Fibroblast of lung (primary cell): Measurements from ENCODE around the gene CH25H. TPM values are rescaled to one million over a fixed set of nuclear protein-coding genes. Genes with fewer than 3 reads are reported as not detected.

ENCODE experiments used
- DNase-seq, 2 donors: peaks; one replicate each; pipeline versions ENCODE4 v3.0.0 to v3.0.0-alpha.2; 2010; ENCODE audit warnings: low read depth in 2 of 2
- H2AFZ ChIP-seq: 2 replicates; pipeline ENCODE4 v1.5.1; 2012; ENCODE audit warnings: low read length, control low read depth, inconsistent platforms
- H3K27ac ChIP-seq: 2 replicates; pipeline ENCODE4 v1.5.1; 2011; ENCODE audit warnings: low read length, control low read depth; ENCODE audit not compliant: insufficient read depth
- H3K27me3 ChIP-seq: 2 replicates; pipeline ENCODE4 v1.5.1; 2011; ENCODE audit warnings: mild to moderate bottlenecking, low read length; ENCODE audit not compliant: control insufficient read depth, insufficient read depth
- H3K36me3 ChIP-seq: 2 replicates; pipeline ENCODE4 v1.5.1; 2011; ENCODE audit warnings: low read length; ENCODE audit not compliant: control insufficient read depth, insufficient read depth
- H3K4me1 ChIP-seq: 2 replicates; pipeline ENCODE4 v1.5.1; 2011; ENCODE audit warnings: low read length; ENCODE audit not compliant: control insufficient read depth, insufficient read depth; ENCODE audit errors: extremely low read depth
- H3K4me2 ChIP-seq: 2 replicates; pipeline ENCODE4 v1.5.1; 2011; ENCODE audit warnings: low read length, control low read depth; ENCODE audit not compliant: insufficient read depth; ENCODE audit errors: extremely low read depth
- H3K4me3 ChIP-seq, 4 experiments: fragments of 200-600 bp in 1 of 4; sonication (generic) in 1 of 4; replicated peaks in 1 of 4; 2 replicates each; pipeline ENCODE4 v1.5.1; 2011 to 2016; ENCODE audit warnings: low read length in 4 of 4, low read depth in 3 of 4, mild to moderate bottlenecking in 3 of 4, control low read depth in 2 of 4, inconsistent platforms in 1 of 4, mixed read lengths in 1 of 4; ENCODE audit not compliant: insufficient read depth in 1 of 4; ENCODE audit errors: control extremely low read depth in 1 of 4
- H3K79me2 ChIP-seq: 2 replicates; pipeline ENCODE4 v1.5.1; 2012; ENCODE audit warnings: mild to moderate bottlenecking, low read length, inconsistent platforms; ENCODE audit not compliant: control insufficient read depth, insufficient read depth
- H3K9ac ChIP-seq: 2 replicates; pipeline ENCODE4 v1.5.1; 2011; ENCODE audit warnings: mild to moderate bottlenecking, low read length, control low read depth; ENCODE audit not compliant: insufficient read depth
- H3K9me3 ChIP-seq: 2 replicates; pipeline ENCODE4 v1.5.1; 2012; ENCODE audit warnings: low read depth, low read length; ENCODE audit not compliant: control insufficient read depth, insufficient read depth
- H4K20me1 ChIP-seq: 2 replicates; pipeline ENCODE4 v1.5.1; 2011; ENCODE audit warnings: low read length; ENCODE audit not compliant: control insufficient read depth, insufficient read depth; ENCODE audit errors: extremely low read depth
- EZH2 ChIP-seq: IDR thresholded peaks from 2 replicates; pipeline ENCODE4 v1.5.1; 2012; ENCODE audit warnings: low read length, control low read depth, mild to moderate bottlenecking; ENCODE audit errors: missing control alignments
- polyA plus RNA-seq, 2 donors: library from polyadenylated mRNA; depleted of rRNA in 1 of 2; stranded (reverse) in 1 of 2; unstranded in 1 of 2; fragments of >200 nt; gene quantifications; 2 replicates each; pipeline ENCODE4 v1.2.1, GENCODE V29; 2011 to 2012; ENCODE audit warnings: missing spikeins in 1 of 2
- total RNA-seq: library from RNA; depleted of rRNA; stranded (reverse); fragments of >200 nt; gene quantifications from 2 replicates; pipeline ENCODE4 v1.2.1, GENCODE V29; 2014
- TF ChIP-seq, protein P1 (sequence below), 2 donors: IDR thresholded peaks in 1 of 2; conservative IDR thresholded peaks in 1 of 2; 1 replicate in 1 of 2; 2 replicates in 1 of 2; pipeline ENCODE4 v1.5.1; 2011 to 2012; ENCODE audit warnings: low read length in 2 of 2, control low read depth in 1 of 2, inconsistent platforms in 1 of 2, low read depth in 1 of 2, mild to moderate bottlenecking in 1 of 2

Gene CH25H
- total and polyA plus RNA-seq, 2 donors (not counting 1 experiment from before 2014, with no cell fraction given), result 1.7 to 17.7 TPM

DNA sequence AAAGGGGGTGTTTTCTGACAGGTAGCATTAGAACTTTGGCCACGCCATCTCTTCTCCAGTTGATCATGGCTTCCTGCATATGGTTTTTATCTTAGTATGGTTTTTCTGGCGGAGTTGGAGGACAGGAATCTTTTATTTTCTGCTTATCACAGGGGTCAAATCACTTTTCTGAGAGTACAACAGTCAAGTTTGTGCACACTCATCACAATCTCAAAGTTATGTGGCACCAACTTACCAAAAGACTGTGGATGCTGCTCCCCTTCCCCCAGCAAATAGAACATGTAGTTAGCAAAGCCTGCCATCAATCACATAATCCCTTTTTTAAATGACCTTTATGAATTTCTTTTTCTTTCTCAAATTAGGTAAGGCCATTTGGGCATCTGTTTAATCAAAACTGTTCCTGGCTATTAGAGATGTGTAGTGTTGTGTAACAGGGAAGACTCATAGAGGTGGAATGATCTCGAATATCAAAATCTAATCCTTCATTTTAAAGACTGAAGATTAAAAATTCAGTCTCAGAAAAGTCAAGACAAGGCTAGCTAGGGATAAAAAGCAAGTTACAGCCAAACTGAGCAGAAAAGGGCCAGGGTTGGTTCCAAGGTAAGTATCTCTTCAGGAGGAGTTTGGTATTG lies 3.8 kb upstream of the CH25H start:
- Histone ChIP-seq H3K27ac (no peak overlapping the region), H3K4me2 (no peak overlapping the region), H3K4me1 (peaks cover 6% of the 10 kb centered on the region), H2AFZ (no peak overlapping the region), H3K9me3 (no peaks in the 10 kb centered on the region), H3K27me3 (no peaks in the 10 kb centered on the region), H3K79me2 (no peaks in the 10 kb centered on the region), H4K20me1 (no peaks in the 10 kb centered on the region), H3K4me3 (no peak overlapping the region), H3K36me3 (peaks cover 3% of the 10 kb centered on the region), H3K9ac (no peak overlapping the region)
- DNase-seq, result no peak
- TF ChIP-seq, protein P1, sequence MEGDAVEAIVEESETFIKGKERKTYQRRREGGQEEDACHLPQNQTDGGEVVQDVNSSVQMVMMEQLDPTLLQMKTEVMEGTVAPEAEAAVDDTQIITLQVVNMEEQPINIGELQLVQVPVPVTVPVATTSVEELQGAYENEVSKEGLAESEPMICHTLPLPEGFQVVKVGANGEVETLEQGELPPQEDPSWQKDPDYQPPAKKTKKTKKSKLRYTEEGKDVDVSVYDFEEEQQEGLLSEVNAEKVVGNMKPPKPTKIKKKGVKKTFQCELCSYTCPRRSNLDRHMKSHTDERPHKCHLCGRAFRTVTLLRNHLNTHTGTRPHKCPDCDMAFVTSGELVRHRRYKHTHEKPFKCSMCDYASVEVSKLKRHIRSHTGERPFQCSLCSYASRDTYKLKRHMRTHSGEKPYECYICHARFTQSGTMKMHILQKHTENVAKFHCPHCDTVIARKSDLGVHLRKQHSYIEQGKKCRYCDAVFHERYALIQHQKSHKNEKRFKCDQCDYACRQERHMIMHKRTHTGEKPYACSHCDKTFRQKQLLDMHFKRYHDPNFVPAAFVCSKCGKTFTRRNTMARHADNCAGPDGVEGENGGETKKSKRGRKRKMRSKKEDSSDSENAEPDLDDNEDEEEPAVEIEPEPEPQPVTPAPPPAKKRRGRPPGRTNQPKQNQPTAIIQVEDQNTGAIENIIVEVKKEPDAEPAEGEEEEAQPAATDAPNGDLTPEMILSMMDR (conservative IDR thresholded peaks at IDR 0.05 in 1 of 2, IDR thresholded peaks at IDR 0.05 in 1 of 2; ENCODE audit: low read depth in 1 of 2, low read length in 2 of 2), result no peak
- no peak for TF ChIP-seq EZH2

DNA sequence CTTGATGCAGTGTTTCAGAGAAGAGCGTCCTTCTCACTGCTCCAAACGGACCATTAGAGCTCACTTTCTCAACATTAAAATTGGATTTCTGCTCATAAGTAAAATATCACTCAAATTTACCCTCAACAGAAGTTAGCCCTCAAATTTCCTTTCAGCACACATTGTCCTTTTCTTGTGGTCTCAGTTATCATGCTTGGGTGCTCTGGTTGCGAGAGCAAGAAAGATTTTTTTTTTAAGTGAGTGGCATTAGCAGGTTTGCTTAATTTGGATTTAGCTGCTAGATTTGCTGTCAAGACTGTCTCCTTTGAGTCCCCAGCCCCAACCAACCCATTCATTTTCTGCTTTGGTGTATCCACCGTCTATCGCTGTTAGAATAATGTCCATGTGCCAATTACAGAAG lies 2.6 kb upstream of the CH25H start:
- H3K36me3 ChIP-seq, result peaks cover under 1% of the 10 kb centered on the region
- DNase-seq, result no peak
- H2AFZ ChIP-seq, result no peak overlapping the region
- no peaks in the 10 kb centered on the region for H3K9me3 ChIP-seq
- no peak overlapping the region for H3K27ac ChIP-seq
- no peak overlapping the region for H3K4me2 ChIP-seq
- H4K20me1 ChIP-seq, result no peaks in the 10 kb centered on the region
- no peaks in the 10 kb centered on the region for H3K27me3 ChIP-seq
- H3K4me1 ChIP-seq, result peaks cover 6% of the 10 kb centered on the region
- H3K4me3 ChIP-seq, result no peak overlapping the region
- H3K79me2 ChIP-seq, result no peaks in the 10 kb centered on the region
- TF ChIP-seq EZH2, result no peak
- TF ChIP-seq, protein P1 (conservative IDR thresholded peaks at IDR 0.05 in 1 of 2, IDR thresholded peaks at IDR 0.05 in 1 of 2; ENCODE audit: low read depth in 1 of 2, low read length in 2 of 2), result no peak
- H3K9ac ChIP-seq, result no peak overlapping the region

DNA sequence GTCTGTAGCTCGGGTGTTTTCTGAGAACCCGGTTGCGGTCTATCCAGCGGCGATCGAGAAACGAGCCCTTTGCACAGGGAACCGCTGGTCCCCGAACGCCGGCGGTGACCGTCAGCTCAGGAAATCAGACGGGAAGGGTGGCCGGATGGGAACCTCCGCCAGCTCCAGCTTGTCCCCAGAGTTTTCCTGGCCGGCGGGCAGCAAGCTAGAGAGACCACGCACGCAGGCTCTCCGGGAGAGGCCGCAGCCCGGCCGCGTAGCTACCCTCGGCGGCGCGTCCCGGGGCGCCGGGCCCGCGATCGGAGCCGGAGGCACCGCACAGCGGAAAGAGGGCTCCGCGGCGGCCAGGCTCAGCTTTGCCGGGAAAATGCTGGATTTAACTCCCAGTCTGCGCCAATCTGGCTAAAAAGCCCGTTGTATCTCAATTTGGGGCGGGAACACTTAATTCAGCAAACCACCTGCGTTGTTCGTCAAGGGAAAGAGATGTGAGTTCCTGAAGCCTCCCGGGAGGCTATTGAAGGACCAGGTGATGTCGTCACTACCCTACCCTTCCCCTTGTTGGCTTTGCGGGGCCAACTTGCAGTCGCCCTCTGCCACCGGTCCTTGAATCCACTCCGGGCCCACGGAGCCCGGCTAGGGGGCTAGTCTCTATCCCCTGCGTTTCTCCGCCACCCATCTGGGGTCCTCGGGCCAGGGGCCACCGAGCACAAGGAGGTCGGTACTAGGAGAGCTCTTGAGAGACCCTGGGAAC lies 859 bp upstream of the CH25H start:
- no peaks in the 10 kb centered on the region for H4K20me1 ChIP-seq
- H3K27ac ChIP-seq, result peak overlapping the region; percentile 49
- H3K9ac ChIP-seq, result peak overlapping the region; percentile 66
- H3K79me2 ChIP-seq, result no peaks in the 10 kb centered on the region
- peak overlapping the region; percentile 99 for H3K4me2 ChIP-seq
- H3K36me3 ChIP-seq, result no peaks in the 10 kb centered on the region
- DNase-seq, result no peak
- H3K4me3 ChIP-seq, result peak overlapping the region; percentile 60 to 69 (median 61)
- no peaks in the 10 kb centered on the region for H3K27me3 ChIP-seq
- no peaks in the 10 kb centered on the region for H3K9me3 ChIP-seq
- no peak for TF ChIP-seq EZH2
- peaks cover 9% of the 10 kb centered on the region for H3K4me1 ChIP-seq
- peak overlapping the region; percentile 91 for H2AFZ ChIP-seq
